Type B pancreatic cell (in vitro differentiated cells): ENCODE measurements around the gene USP28. TPM values are rescaled to one million over a fixed set of nuclear protein-coding genes. Genes with fewer than 3 reads are reported as not detected.

Source experiments
- DNase-seq: peaks from one replicate; pipeline ENCODE4 v3.0.0; 2021; ENCODE audit warnings: mixed read lengths; ENCODE audit not compliant: unreplicated experiment; ENCODE audit errors: extremely low spot score
- H3K27ac Mint-ChIP-seq: 2 replicates; pipeline ENCODE4 v1.8.0; 2021; ENCODE audit warnings: mild to moderate bottlenecking, mixed read lengths
- H3K27me3 Mint-ChIP-seq: 2 replicates; pipeline ENCODE4 v1.8.0; 2021; ENCODE audit warnings: mixed read lengths
- H3K36me3 Mint-ChIP-seq: 2 replicates; pipeline ENCODE4 v1.8.0; 2021; ENCODE audit warnings: mixed read lengths
- H3K4me1 Mint-ChIP-seq: one replicate; pipeline ENCODE4 v1.8.0; 2021; ENCODE audit warnings: mixed read lengths; ENCODE audit not compliant: unreplicated experiment
- H3K4me3 Mint-ChIP-seq: 2 replicates; pipeline ENCODE4 v1.8.0; 2021; ENCODE audit warnings: mild to moderate bottlenecking, mixed read lengths
- H3K9me3 Mint-ChIP-seq: 2 replicates; pipeline ENCODE4 v1.8.0; 2021; ENCODE audit warnings: mixed read lengths
- CTCF ChIP-seq: fragments of 200-600 bp; sonication (generic); conservative IDR thresholded peaks from 2 replicates; pipeline ENCODE4 v1.5.0; 2021; ENCODE audit warnings: antibody characterized with exemption, mild to moderate bottlenecking
- total RNA-seq: library from RNA; stranded (reverse); gene quantifications from 2 replicates; pipeline ENCODE4 v1.2.1, GENCODE V29; 2021; ENCODE audit warnings: low replicate concordance

Gene USP28
- total RNA-seq, 1 donor from 2014 or later = 46.9 TPM

GRCh38 chr11:113847111-113847510, 28.3 kb downstream of the USP28 start:
- no peak for DNase-seq
- Mint-ChIP-seq H3K4me1 (no peaks in the 10 kb centered on the region), H3K4me3 (no peak overlapping the region), H3K27ac (no peak overlapping the region), H3K36me3 (peaks cover 37% of the 10 kb centered on the region), H3K9me3 (no peaks in the 10 kb centered on the region), H3K27me3 (no peaks in the 10 kb centered on the region)
- TF ChIP-seq CTCF = no peak

- Mint-ChIP-seq H3K36me3 (peaks cover 17% of the 10 kb centered on the region), H3K4me3 (no peak overlapping the region), H3K4me1 (no peaks in the 10 kb centered on the region), H3K27ac (no peak overlapping the region), H3K27me3 (no peaks in the 10 kb centered on the region), H3K9me3 (no peaks in the 10 kb centered on the region)
- TF ChIP-seq CTCF = no peak
- DNase-seq = no peak
Measured at GRCh38 chr11:113841691-113842090, 33.7 kb downstream of the USP28 start.

GRCh38 chr11:113840932-113841664, 34.3 kb downstream of the USP28 start:
- Mint-ChIP-seq H3K36me3 (peaks cover 15% of the 10 kb centered on the region), H3K27me3 (no peaks in the 10 kb centered on the region), H3K27ac (no peak overlapping the region), H3K9me3 (no peaks in the 10 kb centered on the region), H3K4me1 (no peaks in the 10 kb centered on the region), H3K4me3 (no peak overlapping the region)
- TF ChIP-seq CTCF = no peak
- DNase-seq = no peak

GRCh38 chr11:113839842-113840241, 35.5 kb downstream of the USP28 start:
- Mint-ChIP-seq H3K27me3 (no peaks in the 10 kb centered on the region), H3K36me3 (peaks cover 11% of the 10 kb centered on the region), H3K4me3 (no peak overlapping the region), H3K4me1 (no peaks in the 10 kb centered on the region), H3K27ac (no peak overlapping the region), H3K9me3 (no peaks in the 10 kb centered on the region)
- DNase-seq = no peak
- TF ChIP-seq CTCF = no peak

- no peak for TF ChIP-seq CTCF
- Mint-ChIP-seq H3K9me3 (no peaks in the 10 kb centered on the region), H3K27me3 (no peaks in the 10 kb centered on the region)
Measured at GRCh38 chr11:113838005-113838404, 37.4 kb downstream of the USP28 start.

More at GRCh38 chr11:113838005-113838404, 37.4 kb downstream of the USP28 start:
- no peaks in the 10 kb centered on the region for H3K4me1 Mint-ChIP-seq
- no peak for DNase-seq
- peaks cover 14% of the 10 kb centered on the region for H3K36me3 Mint-ChIP-seq
- no peak overlapping the region for H3K4me3 Mint-ChIP-seq
- H3K27ac Mint-ChIP-seq = no peak overlapping the region
